Measurements from ENCODE around the gene CCDC34. TPM values are rescaled to one million over a fixed set of nuclear protein-coding genes. Genes with fewer than 3 reads are reported as not detected.

The CCDC34 gene
- total and polyA plus RNA-seq, 2 of the 8 experiments (the other 6 are each of a cell fraction or from before 2014, with no cell fraction given) = 7.7 to 24.3 TPM

GRCh38 chr11:27409049-27409448 is 46.0 kb upstream of the CCDC34 start (continued):
- TF ChIP-seq CTCF (IDR thresholded peaks at IDR 0.05; ENCODE audit: control extremely low read depth in 1 of 3, insufficient read depth in 1 of 3, low read depth in 1 of 3, low read length in 3 of 3) (no peak), FOSL1 (IDR thresholded peaks at IDR 0.05; ENCODE audit: insufficient read depth, low read depth, low read length) (no peak), CHD7 (IDR thresholded peaks at IDR 0.05; ENCODE audit: insufficient replicate concordance, low read length) (no peak), TAF7 (optimal IDR thresholded peaks at IDR 0.05; ENCODE audit: borderline replicate concordance, low read depth, low read length) (no peak), SP2 (IDR thresholded peaks at IDR 0.05; ENCODE audit: low read length) (no peak)

Data from H1 (cell line).